ENCODE data around the gene KCTD17. TPM values are rescaled to one million over a fixed set of nuclear protein-coding genes. Genes with fewer than 3 reads are reported as not detected.

Gene KCTD17
- total and polyA plus RNA-seq, 10 donors: 10.7 to 27.5 (median 17.3) TPM

GRCh38 chr22:37072673-37073072 is 21.1 kb downstream of the KCTD17 start:
- peaks cover 0 to 7% (median under 1%) of the 10 kb centered on the region in 6 donors for H3K4me1 ChIP-seq
- H3K27me3 ChIP-seq (replicated peaks in 1 of 7): peaks cover 0 to 76% (median 21%) of the 10 kb centered on the region in 7 donors
- H3K27ac ChIP-seq: no peak overlapping the region
- no peaks in the 10 kb centered on the region for H3K9me3 ChIP-seq
- intact Hi-C loops (cut with DNase I; ENCODE audit: low total_unique reads): no loop called here
- H3K36me3 ChIP-seq: no peaks in the 10 kb centered on the region
- TF ChIP-seq CTCF (IDR thresholded peaks at IDR 0.05 in 8 of 11, conservative IDR thresholded peaks at IDR 0.05 in 3 of 11): no peak
- TF ChIP-seq POLR2A (IDR thresholded peaks at IDR 0.05): no peak
- no peak for TF ChIP-seq POLR2AphosphoS5 (IDR thresholded peaks at IDR 0.05)
- WGBS, 5 donors: 88 to 97% (median 95%) methylated on average over 8 of the region's 8 CpGs
- DNase-seq: no peak
- no peak overlapping the region for H3K4me3 ChIP-seq

GRCh38 chr22:37074537-37074936 is 23.0 kb downstream of the KCTD17 start:
- DNase-seq: no peak
- WGBS, 5 donors: 69 to 82% (median 73%) methylated on average over 15 to 16 of the region's 16 CpGs
- H3K27ac ChIP-seq: no peak overlapping the region
- peaks cover 0 to 61% (median 8%) of the 10 kb centered on the region in 7 donors for H3K27me3 ChIP-seq (replicated peaks in 1 of 7)
- H3K4me3 ChIP-seq: no peak overlapping the region
- no peaks in the 10 kb centered on the region for H3K9me3 ChIP-seq
- H3K36me3 ChIP-seq: no peaks in the 10 kb centered on the region
- TF ChIP-seq POLR2AphosphoS5 (IDR thresholded peaks at IDR 0.05) (no peak), POLR2A (IDR thresholded peaks at IDR 0.05) (no peak), CTCF (IDR thresholded peaks at IDR 0.05 in 8 of 11, conservative IDR thresholded peaks at IDR 0.05 in 3 of 11) (no peak)
- intact Hi-C loops (cut with DNase I; ENCODE audit: low total_unique reads): no loop called here
- peaks cover 2 to 17% (median 15%) of the 10 kb centered on the region in 6 donors for H3K4me1 ChIP-seq

- intact Hi-C loops (cut with DNase I; ENCODE audit: low total_unique reads): no loop called here
- 59 to 76% (median 63%) methylated on average over 15 to 17 of the region's 17 CpGs for WGBS, 5 donors
- H3K9me3 ChIP-seq: no peaks in the 10 kb centered on the region
- no peaks in the 10 kb centered on the region for H3K36me3 ChIP-seq
- no peak for DNase-seq
- H3K27me3 ChIP-seq (replicated peaks in 1 of 7): peaks cover 0 to 60% (median 4%) of the 10 kb centered on the region in 7 donors
- H3K4me1 ChIP-seq: peaks cover 7 to 22% (median 20%) of the 10 kb centered on the region in 6 donors
- no peak overlapping the region for H3K27ac ChIP-seq
- no peak overlapping the region for H3K4me3 ChIP-seq
- TF ChIP-seq POLR2A (IDR thresholded peaks at IDR 0.05) (no peak), POLR2AphosphoS5 (IDR thresholded peaks at IDR 0.05) (no peak), CTCF (IDR thresholded peaks at IDR 0.05 in 8 of 11, conservative IDR thresholded peaks at IDR 0.05 in 3 of 11) (no peak)
Measured at GRCh38 chr22:37075046-37075445, 23.5 kb downstream of the KCTD17 start.

GRCh38 chr22:37075822-37076433 is 24.4 kb downstream of the KCTD17 start:
- TF ChIP-seq POLR2AphosphoS5 (IDR thresholded peaks at IDR 0.05): no peak
- TF ChIP-seq CTCF (IDR thresholded peaks at IDR 0.05 in 8 of 11, conservative IDR thresholded peaks at IDR 0.05 in 3 of 11): no peak
- TF ChIP-seq POLR2A (IDR thresholded peaks at IDR 0.05): no peak
- WGBS, 5 donors: 76 to 83% (median 79%) methylated on average over 7 to 9 of the region's 9 CpGs
- H3K27me3 ChIP-seq (replicated peaks in 1 of 7): peaks cover 0 to 52% (median 0%) of the 10 kb centered on the region in 7 donors
- H3K4me3 ChIP-seq: no peak overlapping the region
- H3K4me1 ChIP-seq: peaks cover 11 to 28% (median 23%) of the 10 kb centered on the region in 6 donors
- no peak for DNase-seq
- H3K9me3 ChIP-seq: no peaks in the 10 kb centered on the region
- no peaks in the 10 kb centered on the region for H3K36me3 ChIP-seq
- intact Hi-C loops (cut with DNase I; ENCODE audit: low total_unique reads): no loop called here
- no peak overlapping the region for H3K27ac ChIP-seq
